Stimulated activated CD8-positive, alpha-beta memory T cell treated with anti-CD3 and anti-CD28 coated beads, Interleukin-4, amount 100 ng/mL, for 1 hour (primary cell): ENCODE data around the gene CRYZL1.
A peak's percentile ranks its signal among the peaks of the same experiment; 100 is the strongest.

Source experiments
- DNase-seq, 2 donors: peaks; one replicate each; pipeline ENCODE4 v3.0.0-alpha.2; 2020; ENCODE audit warnings: low read depth in 2 of 2, low spot score in 1 of 2

Gene CRYZL1

GRCh38 chr21:33662046-33662445 lies 20.5 kb upstream of the CRYZL1 start:
- DNase-seq = no peak

DNA sequence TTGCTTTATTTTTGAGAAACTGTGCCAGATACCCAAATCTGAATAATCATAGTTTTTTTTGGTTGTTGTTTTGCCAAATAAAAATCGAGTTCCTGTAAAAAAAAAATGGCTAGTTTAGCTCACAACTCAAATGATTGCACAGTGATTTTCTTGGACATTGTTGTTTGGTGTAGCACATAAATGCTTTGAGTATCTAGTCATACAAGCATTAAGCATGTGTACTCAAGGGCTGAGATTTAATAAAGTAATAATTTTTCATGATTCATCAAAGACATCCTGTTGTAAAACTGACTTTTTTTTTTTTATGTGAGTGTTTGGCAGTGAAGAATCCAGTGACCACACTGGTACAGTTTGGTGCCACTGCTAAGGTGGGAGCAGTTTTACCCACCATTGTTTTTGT lies 19.6 kb upstream of the CRYZL1 start:
- DNase-seq = no peak

- no peak for DNase-seq
Observed at GRCh38 chr21:33660406-33660805, 18.9 kb upstream of the CRYZL1 start.

- DNase-seq = no peak
Observed at GRCh38 chr21:33659568-33659949, 18.0 kb upstream of the CRYZL1 start.

DNA sequence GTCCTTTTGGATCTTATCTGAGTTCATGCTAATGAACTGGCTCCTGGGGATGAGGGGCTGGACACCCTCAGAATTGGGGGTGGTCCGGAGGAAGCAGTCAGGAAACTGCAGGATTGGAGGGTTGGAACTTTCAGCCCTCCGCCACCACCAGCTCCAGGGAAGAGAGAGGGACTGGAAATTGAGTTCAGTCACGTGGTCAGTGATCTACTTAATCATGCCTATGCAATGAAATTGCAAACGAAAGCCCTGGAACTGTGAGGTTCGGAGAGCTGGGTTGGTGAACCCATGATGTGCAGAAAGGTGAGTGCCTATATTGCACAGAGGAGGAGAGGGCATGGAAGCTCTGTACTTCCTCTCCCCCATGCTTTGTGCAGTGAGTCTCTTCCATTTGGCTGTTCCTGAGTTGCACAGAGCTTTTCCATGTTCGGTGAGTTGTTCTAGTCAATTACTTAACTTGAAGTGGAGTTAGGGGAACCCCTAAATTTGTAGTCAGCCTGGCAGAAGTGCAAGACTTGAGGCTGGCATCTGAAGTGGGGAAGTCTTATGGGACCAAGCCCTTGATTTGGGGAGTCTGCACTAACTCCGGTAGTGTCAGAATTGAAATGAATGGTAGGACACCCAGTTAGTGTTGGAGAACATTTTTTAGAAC lies 17.5 kb upstream of the CRYZL1 start:
- DNase-seq = no peak

- no peak for DNase-seq
Observed at GRCh38 chr21:33657124-33657820, 15.7 kb upstream of the CRYZL1 start.

DNA sequence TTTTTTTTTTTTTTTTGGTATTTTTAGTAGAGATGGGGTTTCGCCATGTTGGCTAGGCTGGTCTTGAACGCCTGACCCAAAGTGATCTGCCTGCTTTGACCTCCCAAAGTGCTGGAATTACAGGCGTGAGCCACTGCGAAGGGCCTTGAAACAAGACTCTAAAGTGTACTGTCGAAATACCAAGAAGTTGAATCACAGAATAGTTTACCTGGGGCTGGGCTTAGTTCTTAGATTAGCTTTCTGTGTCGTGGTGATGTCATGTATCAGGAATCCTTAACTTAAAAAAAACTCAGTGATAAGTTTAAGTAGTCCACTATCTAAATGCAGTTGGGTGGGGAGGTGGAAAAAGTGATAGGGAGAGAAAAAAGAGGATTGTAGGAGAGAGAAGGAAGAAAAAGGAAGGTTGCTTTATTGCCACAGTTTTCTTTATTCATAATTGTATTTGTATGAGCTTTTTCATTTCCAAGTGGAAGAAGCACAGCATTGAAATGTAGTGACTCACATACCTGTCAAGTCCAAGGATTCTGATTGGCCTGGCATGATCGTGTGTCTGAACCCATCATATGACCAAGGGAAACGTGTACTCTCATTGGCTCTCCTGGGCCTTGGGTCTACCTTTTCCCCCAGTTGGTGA lies 14.2 kb upstream of the CRYZL1 start:
- DNase-seq = no peak

- DNase-seq = no peak
Observed at GRCh38 chr21:33654412-33654811, 12.9 kb upstream of the CRYZL1 start.

GRCh38 chr21:33651965-33652680 lies 10.6 kb upstream of the CRYZL1 start:
- no peak for DNase-seq

DNA sequence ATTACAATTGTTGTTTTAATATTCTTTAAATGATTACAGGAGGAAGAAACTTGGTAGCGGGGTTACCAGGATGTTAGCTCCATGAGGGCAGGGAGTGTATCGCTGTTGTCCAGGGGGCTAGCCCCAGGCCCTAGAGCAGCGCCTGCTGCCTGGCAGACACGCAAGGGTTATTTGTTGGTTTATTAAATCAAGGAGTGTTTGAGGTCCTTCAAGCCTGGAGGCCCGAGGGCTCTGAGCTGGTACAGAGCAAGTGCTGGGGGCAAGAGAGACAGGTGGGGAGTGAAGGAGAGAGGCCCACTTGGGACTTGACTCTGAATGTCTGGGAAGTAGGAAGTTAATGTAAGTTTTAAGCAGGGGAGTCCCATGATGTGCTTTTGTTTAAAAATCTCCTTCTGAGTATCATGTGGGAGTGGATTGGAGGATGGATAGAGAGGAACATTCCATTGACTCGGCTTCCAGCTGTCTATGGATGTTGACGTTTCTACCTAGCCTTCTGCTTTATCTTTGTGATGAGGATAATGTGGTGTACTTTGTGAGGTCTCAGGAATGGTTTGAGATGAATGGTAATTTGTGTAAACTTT lies 9.5 kb upstream of the CRYZL1 start:
- no peak for DNase-seq

- no peak for DNase-seq
Observed at GRCh38 chr21:33650230-33650629, 8.7 kb upstream of the CRYZL1 start.

- DNase-seq = no peak
Observed at GRCh38 chr21:33648555-33648954, 7.0 kb upstream of the CRYZL1 start.

DNA sequence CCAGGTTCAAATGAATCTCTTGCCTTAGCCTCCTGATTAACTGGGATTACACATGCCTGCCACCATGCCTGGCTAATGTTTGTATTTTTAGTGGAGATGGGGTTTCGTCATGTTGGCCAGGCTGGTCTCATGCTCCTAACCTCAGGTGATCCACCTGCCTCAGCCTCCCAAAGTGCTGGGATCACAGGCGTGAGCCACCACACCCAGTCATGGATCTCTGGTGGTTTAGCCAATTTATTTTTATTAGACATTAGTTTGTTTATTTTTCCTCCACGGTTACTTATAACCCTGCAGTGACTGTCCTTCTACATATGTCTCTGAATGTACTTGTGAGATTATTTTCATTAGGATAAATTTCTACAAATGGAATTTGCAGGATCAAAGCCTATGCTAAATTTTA lies 6.0 kb upstream of the CRYZL1 start:
- no peak for DNase-seq

- no peak for DNase-seq
Observed at GRCh38 chr21:33645730-33646129, 4.2 kb upstream of the CRYZL1 start.

- no peak for DNase-seq
Observed at GRCh38 chr21:33644383-33645074, 3.0 kb upstream of the CRYZL1 start.

- DNase-seq = no peak
Observed at GRCh38 chr21:33643658-33644311, 2.2 kb upstream of the CRYZL1 start.

- no peak for DNase-seq
Observed at GRCh38 chr21:33642896-33643657, 1.5 kb upstream of the CRYZL1 start.

DNA sequence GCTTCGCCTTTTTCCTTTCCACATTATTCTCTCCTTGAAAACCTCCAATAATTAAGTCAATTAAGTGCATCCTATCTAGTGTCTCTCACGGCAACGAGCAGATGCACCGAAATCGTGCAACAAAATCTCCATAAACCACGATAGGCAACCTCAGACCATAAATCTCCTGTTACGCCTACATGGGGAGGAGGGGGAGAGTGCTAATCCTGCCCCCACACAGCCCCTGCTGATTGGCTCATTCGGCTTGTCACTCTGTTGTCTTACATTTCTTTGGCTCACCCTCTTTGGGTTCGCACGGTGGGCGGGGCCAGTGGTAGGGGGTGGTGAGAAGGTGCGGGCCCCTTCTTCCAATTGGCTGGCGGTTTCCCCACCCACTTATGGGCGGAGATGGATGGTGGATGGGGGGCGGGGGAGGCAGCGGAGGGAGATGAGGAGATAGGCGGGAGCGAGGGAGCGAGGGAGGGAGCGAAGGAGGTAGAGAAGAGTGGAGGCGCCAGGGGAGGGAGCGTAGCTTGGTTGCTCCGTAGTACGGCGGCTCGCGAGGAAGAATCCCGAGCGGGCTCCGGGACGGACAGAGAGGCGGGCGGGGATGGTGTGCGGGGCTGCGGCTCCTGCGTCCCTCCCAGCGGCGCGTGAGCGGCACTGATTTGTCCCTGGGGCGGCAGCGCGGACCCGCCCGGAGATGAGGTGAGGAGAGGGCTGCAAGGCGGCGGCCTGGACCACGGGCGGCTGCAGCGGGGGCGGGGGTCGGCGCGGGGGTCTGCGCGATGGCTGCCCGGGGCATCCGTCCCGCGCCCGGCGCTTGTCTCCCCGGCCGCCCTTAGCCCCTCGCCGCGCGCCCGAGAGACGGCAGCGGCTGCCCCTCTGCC lies 720 bp upstream of the CRYZL1 start, which contains the start of gene ITSN1:
Gene ITSN1 (plus strand): TSS at position 475 of the 869 bp plus-strand sequence. CDS start 76,328 bp downstream, outside the sequence.
- peak; percentile 99 for DNase-seq
